ENCODE measurements around the gene GTPBP4.

The GTPBP4 gene

DNA sequence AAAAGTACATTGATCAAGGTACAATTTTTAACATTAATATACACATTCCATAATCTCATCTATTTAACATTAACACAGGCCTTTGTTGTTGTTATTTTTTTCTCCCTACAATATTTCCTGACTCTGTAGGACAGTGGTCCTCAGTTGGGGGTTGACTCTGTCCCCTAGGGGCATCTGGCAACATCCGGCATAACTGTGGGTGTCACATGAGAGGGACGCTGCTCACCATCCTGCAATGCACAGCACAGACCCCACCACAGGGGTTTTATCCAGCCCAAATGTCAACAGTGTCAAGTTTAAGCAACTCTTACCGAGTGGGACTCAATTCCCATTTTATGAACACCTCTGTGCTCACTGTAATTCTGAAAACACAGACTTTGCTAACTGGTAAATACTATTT lies 51.9 kb downstream of the GTPBP4 start:
- FAIRE-seq (no peak), DNase-seq (ENCODE audit: insufficient read length, low spot score) (no peak)
- TF ChIP-seq POLR2A (IDR thresholded peaks at IDR 0.05; ENCODE audit: low read depth, low read length), result no peak

DNA sequence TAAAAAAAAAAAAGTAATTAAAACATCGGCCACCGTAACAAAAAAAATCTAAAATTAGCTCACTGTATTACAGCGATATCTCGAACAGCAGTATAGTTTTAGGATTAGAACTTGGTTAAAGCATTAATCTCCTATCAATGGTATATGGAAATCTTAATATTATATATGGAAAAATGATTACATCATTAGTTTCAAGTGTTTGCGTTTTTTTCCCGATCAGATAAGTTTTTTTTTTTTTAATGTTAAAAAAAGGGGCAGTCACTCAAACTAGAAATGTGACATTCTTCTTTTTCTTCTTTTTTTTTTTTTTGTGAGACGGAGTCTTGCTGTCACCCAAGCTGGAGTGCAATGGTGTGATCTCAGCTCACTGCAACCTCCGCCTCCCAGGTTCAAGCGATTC lies 53.3 kb downstream of the GTPBP4 start:
- DNase-seq (ENCODE audit: insufficient read length, low spot score) (no peak), FAIRE-seq (no peak)
- no peak for TF ChIP-seq POLR2A (IDR thresholded peaks at IDR 0.05; ENCODE audit: low read depth, low read length)

DNA sequence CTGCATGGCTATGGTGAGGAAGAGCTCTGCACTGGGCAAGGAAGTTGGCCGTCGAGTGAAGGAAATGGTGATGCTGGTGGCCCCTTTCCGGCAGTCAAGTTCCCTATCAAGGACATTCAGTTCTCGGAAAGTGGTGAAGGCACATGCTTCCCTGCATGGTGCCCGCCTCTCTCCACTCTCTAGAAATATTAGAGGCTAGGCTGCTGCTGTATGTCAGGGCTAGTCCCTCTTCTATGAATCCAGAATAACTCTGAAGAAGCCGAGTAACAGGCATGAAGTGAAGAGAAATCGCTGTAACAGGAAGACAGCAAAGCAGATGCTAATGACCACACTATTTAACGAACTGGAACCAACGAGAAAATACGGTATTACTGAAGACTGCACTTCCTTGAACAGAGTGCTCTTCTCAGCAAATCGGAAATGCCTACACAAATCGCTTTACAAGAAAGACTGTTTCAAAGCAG lies 55.3 kb downstream of the GTPBP4 start:
- FAIRE-seq (no peak), DNase-seq (ENCODE audit: insufficient read length, low spot score) (no peak)
- TF ChIP-seq POLR2A (IDR thresholded peaks at IDR 0.05; ENCODE audit: low read depth, low read length), result no peak

DNA sequence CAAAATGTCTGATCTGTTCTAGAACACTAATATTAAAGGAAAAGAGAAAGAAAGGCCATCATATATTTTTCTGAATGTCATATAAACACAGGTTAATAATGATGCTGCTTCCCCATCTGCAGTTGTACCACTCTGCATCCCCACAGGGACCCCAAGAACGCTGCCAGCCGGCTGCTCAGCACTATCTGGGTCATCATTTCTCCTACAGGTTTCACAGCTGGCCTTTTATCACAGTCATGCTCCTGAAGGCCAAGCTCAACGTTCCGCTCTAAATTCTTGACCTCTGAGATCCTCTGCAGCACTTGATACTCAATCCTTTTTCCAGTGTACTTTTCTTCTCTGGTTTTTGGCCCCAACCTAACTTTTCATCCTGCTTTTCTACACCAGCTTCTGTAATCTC lies 55.9 kb downstream of the GTPBP4 start:
- DNase-seq (ENCODE audit: insufficient read length, low spot score) (no peak), FAIRE-seq (no peak)
- TF ChIP-seq POLR2A (IDR thresholded peaks at IDR 0.05; ENCODE audit: low read depth, low read length), result no peak

DNA sequence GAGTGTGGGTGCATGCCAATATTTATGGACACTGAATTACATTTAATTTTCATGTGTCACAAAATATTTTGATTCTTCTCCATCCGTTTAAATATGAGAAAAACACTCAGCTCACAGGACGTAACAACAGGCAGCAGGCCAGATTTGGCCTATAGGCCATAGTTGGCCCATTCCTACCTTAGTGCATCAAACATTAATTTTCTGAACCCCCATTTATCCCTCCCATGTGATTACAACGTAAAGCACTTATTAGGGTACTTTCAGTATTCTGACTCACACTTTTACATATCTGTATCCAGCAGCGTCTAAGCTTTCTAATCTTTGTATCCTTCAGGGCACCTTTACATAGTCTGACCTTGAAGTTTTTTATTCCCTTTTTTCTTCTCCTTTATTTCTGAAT lies 56.7 kb downstream of the GTPBP4 start:
- no peak for TF ChIP-seq POLR2A (IDR thresholded peaks at IDR 0.05; ENCODE audit: low read depth, low read length)
- FAIRE-seq (no peak), DNase-seq (ENCODE audit: insufficient read length, low spot score) (no peak)

DNA sequence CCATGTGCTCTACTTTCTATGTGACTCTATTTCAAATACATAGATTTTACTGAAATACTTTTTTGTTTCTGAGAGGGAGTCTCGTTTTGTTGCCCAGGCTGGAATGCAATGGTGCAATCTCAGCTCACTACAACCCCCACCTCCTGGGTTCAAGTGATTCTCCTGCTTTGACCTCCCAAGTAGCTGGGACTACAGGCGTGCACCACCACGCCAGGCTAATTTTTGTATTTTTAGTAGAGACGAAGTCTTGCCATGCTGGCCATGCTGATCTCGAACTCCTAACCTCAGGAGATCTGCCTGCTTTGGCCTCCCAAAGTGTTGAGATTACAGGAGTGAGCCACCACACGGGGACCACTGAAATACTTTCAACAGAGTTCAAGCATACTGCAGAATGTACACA lies 57.2 kb downstream of the GTPBP4 start:
- FAIRE-seq (no peak), DNase-seq (ENCODE audit: insufficient read length, low spot score) (no peak)
- TF ChIP-seq POLR2A (IDR thresholded peaks at IDR 0.05; ENCODE audit: low read depth, low read length), result no peak

DNA sequence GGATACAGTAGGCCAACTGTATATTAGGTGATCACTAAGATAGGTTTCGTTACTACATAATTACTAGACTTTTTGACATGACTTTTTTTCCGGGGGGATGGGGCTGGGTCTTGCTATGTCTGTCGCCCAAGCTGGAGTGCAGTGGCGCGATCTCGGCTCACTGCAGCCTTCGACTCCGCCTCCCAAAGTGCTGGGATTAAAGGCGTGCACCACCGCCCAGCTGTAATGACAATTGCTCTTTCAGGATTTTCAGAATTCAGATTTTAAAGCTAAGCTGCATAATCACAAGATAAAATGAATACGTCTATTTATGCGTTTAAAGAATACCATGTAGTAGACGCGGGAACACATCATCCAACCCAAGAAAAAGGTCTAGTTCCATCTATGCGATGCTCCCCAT lies 59.7 kb downstream of the GTPBP4 start:
- DNase-seq (ENCODE audit: insufficient read length, low spot score) (no peak), FAIRE-seq (no peak)
- no peak for TF ChIP-seq POLR2A (IDR thresholded peaks at IDR 0.05; ENCODE audit: low read depth, low read length)

DNA sequence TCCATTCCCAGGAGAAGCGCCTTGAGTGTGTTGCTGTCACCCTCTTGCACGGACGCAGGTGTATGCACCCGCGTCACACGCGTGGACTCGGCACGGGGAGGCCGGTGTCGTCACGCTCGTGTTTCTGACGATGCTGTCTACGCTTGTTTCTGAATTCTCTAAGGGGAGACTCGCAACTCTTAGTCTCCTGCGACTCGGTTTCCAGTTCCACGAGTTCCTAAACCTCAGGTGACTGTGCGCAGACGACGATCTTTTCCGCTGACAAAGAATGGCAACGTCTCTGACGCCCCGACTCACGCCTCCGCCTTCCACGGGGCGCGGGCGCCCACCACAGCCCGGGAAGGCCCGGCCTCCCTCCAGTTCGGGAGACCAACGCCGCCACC lies 60.1 kb downstream of the GTPBP4 start:
- FAIRE-seq (no peak), DNase-seq (ENCODE audit: insufficient read length, low spot score) (no peak)
- TF ChIP-seq POLR2A (IDR thresholded peaks at IDR 0.05; ENCODE audit: low read depth, low read length), result no peak

DNA sequence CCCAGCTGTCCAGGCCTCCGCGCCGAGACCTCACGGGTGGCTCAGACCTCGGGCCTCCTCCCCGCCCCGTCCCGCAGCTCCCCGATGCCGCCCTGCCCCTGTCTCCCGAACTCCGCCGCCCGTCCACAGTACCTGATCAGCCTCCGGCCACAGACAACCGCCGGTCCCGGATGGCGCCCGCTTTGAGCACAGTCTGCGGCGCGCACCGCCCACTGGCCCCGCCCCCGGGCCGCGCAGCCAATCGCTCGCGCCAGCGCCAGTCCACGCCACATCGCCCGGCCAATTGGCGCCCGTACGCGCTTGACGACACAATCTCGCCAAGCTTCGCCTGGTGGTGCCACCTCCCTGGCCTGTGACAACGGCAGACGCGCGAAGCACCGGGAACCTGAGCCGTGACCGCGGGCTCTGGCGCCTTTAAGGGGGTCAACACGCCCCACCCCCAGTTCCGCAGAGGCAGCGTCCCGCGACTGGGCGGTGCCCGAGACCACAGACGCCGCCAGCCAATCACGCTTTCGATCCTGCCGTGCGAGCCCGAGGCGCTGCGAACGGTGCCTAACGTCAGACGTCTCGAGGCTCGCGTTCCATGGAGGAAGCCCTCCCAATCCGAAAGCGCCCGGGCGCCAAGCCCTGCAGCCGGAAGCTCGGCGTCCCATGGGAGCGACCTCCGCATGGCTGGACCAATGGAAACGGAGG lies 60.6 kb downstream of the GTPBP4 start, which contains the start of gene IDI1:
Gene IDI1 (minus strand): TSS at position 388 of the 693 bp plus-strand sequence. CDS start 116 bp downstream, at position 272.
- peak; percentile 77 for DNase-seq (ENCODE audit: insufficient read length, low spot score)
- no peak for FAIRE-seq
- TF ChIP-seq POLR2A (IDR thresholded peaks at IDR 0.05; ENCODE audit: low read depth, low read length), result peak; percentile 95

DNA sequence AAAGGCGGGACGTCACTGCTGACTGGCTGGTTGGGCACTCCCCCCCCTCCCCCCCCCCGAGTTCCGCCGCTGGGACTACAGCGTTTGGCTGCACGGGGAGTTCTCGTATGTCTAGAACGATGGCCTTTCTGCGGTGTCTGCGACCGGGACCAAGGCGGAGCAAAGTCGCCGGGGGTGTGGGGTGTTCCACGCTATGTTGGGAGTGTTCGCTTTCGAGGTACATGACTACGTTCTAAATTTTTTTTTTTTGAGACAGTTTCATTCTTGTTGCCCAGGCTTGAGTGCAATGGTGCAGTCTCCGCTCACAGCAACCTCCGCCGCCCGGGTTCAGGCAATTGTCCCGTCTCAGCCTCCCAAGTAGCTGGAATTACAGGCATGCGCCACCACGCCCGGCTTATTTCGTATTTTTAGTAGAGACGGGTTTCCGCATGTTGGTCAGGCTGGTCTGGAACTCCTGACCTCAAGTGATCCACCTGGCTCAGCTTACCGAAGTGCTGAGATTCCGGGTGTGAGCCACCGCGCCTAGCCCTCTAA lies 61.3 kb downstream of the GTPBP4 start:
- FAIRE-seq, result no peak
- no peak for DNase-seq (ENCODE audit: insufficient read length, low spot score)
- TF ChIP-seq POLR2A (IDR thresholded peaks at IDR 0.05; ENCODE audit: low read depth, low read length), result no peak; the same call in 1 of the 2 replicates

DNA sequence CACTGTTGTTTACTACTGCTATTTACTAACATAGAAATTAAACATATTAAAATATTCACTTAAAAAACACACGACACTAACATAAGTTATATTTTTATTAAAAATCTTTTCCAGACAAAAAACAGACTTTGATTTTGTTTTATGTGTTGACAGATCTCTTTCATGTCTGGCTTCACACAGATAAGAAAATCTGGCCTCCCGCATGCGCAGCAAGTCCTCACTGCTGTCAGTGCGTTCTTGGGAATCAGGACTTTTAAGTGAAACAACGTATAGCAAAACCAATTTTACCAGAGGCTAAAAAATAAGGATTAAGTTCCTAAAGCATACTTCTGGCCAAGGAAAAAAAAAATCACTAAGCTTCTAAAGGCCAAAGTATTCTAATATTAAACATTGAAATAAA lies 61.9 kb downstream of the GTPBP4 start:
- DNase-seq (ENCODE audit: insufficient read length, low spot score) (no peak), FAIRE-seq (no peak)

DNA sequence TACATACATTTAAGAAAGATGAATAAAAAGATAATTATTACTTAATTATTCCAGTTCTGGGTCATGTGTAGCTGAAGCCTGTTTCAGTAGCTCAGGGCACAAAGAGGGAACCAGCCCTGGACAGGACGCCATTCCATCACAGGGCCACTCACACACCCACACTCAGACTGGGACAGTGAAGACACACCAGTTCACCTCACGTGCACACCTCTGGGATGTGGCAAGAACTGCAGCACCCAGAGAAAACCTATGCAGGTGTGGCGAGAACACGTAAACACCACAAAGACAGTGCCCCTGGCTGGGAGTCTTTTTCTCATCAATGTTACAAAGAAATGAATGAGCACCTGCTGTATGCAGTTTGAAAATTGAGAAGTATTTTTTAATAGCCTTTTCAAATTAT lies 62.3 kb downstream of the GTPBP4 start:
- FAIRE-seq (no peak), DNase-seq (ENCODE audit: insufficient read length, low spot score) (no peak)

More for the DNA sequence above, 61.9 kb downstream of the GTPBP4 start:
- TF ChIP-seq POLR2A (IDR thresholded peaks at IDR 0.05; ENCODE audit: low read depth, low read length), result no peak

DNA sequence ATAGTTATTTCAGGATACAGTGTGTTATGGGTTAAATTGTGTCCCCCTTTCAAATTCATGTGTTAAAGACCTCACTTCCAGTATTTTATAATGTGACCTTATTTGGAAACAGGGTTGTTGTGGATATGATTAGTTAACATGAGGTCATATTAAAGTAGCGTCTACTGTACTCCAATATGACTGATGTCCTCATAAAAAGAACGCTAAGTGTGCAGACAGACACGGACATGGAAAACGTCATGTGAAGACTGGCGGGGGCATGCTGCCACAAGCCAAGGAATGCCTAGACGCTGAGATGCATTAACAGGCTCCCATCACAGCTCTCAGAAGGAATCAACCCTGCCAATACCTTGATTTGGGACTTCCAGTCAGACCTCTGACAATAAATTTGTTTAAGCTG lies 66.5 kb downstream of the GTPBP4 start:
- no peak for DNase-seq (ENCODE audit: insufficient read length, low spot score)
- no peak for FAIRE-seq
- TF ChIP-seq POLR2A (IDR thresholded peaks at IDR 0.05; ENCODE audit: low read depth, low read length), result no peak

More for the DNA sequence above, 62.3 kb downstream of the GTPBP4 start:
- TF ChIP-seq POLR2A (IDR thresholded peaks at IDR 0.05; ENCODE audit: low read depth, low read length), result no peak

DNA sequence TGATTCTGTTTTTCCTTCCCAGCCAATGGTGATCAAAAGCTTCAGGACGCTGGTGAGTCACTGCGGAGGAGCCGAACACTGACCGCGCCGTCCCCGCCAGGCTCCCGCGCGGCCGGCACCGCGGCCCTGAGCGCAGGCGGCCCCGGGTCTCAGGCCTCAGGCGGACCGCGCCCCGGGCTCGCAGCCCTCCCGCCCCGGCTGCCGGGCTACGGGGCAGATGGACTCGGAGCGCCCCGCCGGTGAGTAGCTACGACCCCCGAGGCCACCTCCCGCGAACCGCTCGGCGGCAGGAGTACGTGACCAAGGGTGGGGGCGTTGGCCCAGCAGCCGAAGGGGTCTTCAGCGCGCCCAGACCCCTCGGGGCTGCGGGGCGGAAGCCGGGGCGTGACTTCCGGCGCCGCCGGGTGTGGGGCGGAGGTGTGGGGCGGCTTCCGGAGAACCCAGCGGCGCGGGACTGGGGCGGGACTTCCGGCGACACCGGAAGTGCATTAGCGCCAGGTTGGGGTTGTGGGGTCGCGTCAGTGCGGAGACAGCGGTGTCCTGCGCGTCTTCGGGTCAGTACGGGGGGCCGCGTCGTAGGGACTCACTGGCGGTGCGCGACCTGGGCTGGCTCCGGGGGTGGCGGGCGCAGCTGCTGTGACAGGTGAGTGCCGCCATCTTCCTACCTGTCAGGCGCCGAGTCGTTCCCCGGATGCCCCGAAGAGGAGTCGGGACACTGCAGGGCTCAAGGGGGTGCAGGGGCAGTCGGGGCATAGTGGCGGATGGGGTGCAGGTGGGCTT lies 68.3 kb downstream of the GTPBP4 start, which contains the start of gene WDR37:
Gene WDR37 (plus strand): TSS at position 60 of the 780 bp plus-strand sequence. CDS start 15,771 bp downstream, outside the sequence.
- TF ChIP-seq POLR2A (IDR thresholded peaks at IDR 0.05; ENCODE audit: low read depth, low read length), result peak; percentile 63
- no peak for FAIRE-seq
- peak; percentile 75 for DNase-seq (ENCODE audit: insufficient read length, low spot score)

Data from H54 (cell line).